NCI-H446 treated with DMSO at 0.1 percent for 48 hours (cell line): ENCODE measurements around the gene SBF2.
A peak's percentile ranks its signal among the peaks of the same experiment; 100 is the strongest.
"Not testable (repeated sequence)": the region's sequence is repeated elsewhere in the genome, so short reads cannot be mapped to it uniquely, and the experiment has no call there.

Source experiments
- DNase-seq: peaks from one replicate; lab custom pipeline; 2025; lab: John Stamatoyannopoulos, UW

SBF2 gene

GRCh38 chr11:10197091-10197490, 96.9 kb downstream of the SBF2 start:
- no peak for DNase-seq

GRCh38 chr11:10192036-10192435, 102.0 kb downstream of the SBF2 start:
- DNase-seq = no peak

GRCh38 chr11:10181811-10182210, 112.2 kb downstream of the SBF2 start:
- DNase-seq = no peak

GRCh38 chr11:10164621-10165020, 129.4 kb downstream of the SBF2 start:
- DNase-seq = no peak

GRCh38 chr11:10162222-10162621, 131.8 kb downstream of the SBF2 start:
- no peak for DNase-seq

- no peak for DNase-seq
These were observed 133.7 kb downstream of the SBF2 start for GRCh38 chr11:10160350-10160749.

- DNase-seq = no peak
These were observed 135.6 kb downstream of the SBF2 start for GRCh38 chr11:10158461-10158860.

- no peak for DNase-seq
These were observed 138.1 kb downstream of the SBF2 start for GRCh38 chr11:10155793-10156490.

GRCh38 chr11:10150800-10151199, 143.2 kb downstream of the SBF2 start:
- no peak for DNase-seq

GRCh38 chr11:10149553-10149952, 144.5 kb downstream of the SBF2 start:
- no peak for DNase-seq

GRCh38 chr11:10147195-10147594, 146.8 kb downstream of the SBF2 start:
- DNase-seq = no peak

- DNase-seq = no peak
These were observed 149.1 kb downstream of the SBF2 start for GRCh38 chr11:10144954-10145353.

GRCh38 chr11:10139656-10140055, 154.4 kb downstream of the SBF2 start:
- DNase-seq = peak; percentile 51

- DNase-seq = no peak
These were observed 154.9 kb downstream of the SBF2 start for GRCh38 chr11:10139143-10139542.

- DNase-seq = no peak
These were observed 159.0 kb downstream of the SBF2 start for GRCh38 chr11:10134975-10135481.

GRCh38 chr11:10134226-10134625, 159.8 kb downstream of the SBF2 start:
- not testable (repeated sequence) for DNase-seq

- DNase-seq = not testable (repeated sequence)
These were observed 160.8 kb downstream of the SBF2 start for GRCh38 chr11:10133251-10133650.

- no peak for DNase-seq
These were observed 163.1 kb downstream of the SBF2 start for GRCh38 chr11:10130875-10131274.

- DNase-seq = not testable (repeated sequence)
These were observed 164.8 kb downstream of the SBF2 start for GRCh38 chr11:10129184-10129583.

- DNase-seq = no peak
These were observed 168.4 kb downstream of the SBF2 start for GRCh38 chr11:10125522-10126133.

- no peak for DNase-seq
These were observed 171.5 kb downstream of the SBF2 start for GRCh38 chr11:10122326-10123197.

GRCh38 chr11:10118865-10119264, 175.2 kb downstream of the SBF2 start:
- DNase-seq = no peak
